Mesenchymal stem cell (in vitro differentiated cells and primary cell): ENCODE data around the gene PRMT7.

Experiments used
- DNase-seq: peaks from one replicate; pipeline ENCODE4 v3.0.0-alpha.2; 2013
- H2AFZ ChIP-seq: one replicate; pipeline ENCODE4 v1.6.1; 2013; ENCODE audit warnings: low read depth, mild to moderate bottlenecking, control low read depth, inconsistent platforms, low read length, moderate library complexity
- H2AK5ac ChIP-seq: 2 replicates; pipeline ENCODE4 v1.6.1; 2013; ENCODE audit warnings: low read length, moderate library complexity, mild to moderate bottlenecking, inconsistent platforms; ENCODE audit not compliant: severe bottlenecking
- H2BK120ac ChIP-seq: one replicate; pipeline ENCODE4 v1.6.1; 2013; ENCODE audit warnings: low read depth, mild to moderate bottlenecking, inconsistent platforms, low read length, moderate library complexity
- H2BK12ac ChIP-seq, 2 experiments: one replicate each; pipeline ENCODE4 v1.6.1; 2013; ENCODE audit warnings: inconsistent platforms in 2 of 2, low read length in 2 of 2, mild to moderate bottlenecking in 2 of 2, moderate library complexity in 2 of 2, control low read depth in 1 of 2
- H2BK15ac ChIP-seq: one replicate; pipeline ENCODE4 v1.6.1; 2013; ENCODE audit warnings: mild to moderate bottlenecking, low read depth, inconsistent platforms; ENCODE audit not compliant: poor library complexity, severe bottlenecking
- H2BK5ac ChIP-seq: 2 replicates; pipeline ENCODE4 v1.6.1; 2013; ENCODE audit warnings: low read depth, mild to moderate bottlenecking, low read length, control low read depth, inconsistent platforms; ENCODE audit not compliant: poor library complexity, severe bottlenecking
- H3K14ac ChIP-seq, 2 experiments: one replicate each; pipeline ENCODE4 v1.6.1; 2013; ENCODE audit warnings: inconsistent platforms in 2 of 2, low read length in 2 of 2, control low read depth in 1 of 2, mild to moderate bottlenecking in 1 of 2, moderate library complexity in 1 of 2
- H3K18ac ChIP-seq, 2 experiments: one replicate each; pipeline ENCODE4 v1.6.1; 2013; ENCODE audit warnings: inconsistent platforms in 2 of 2, low read length in 2 of 2, control low read depth in 1 of 2, low read depth in 1 of 2, mild to moderate bottlenecking in 1 of 2
- H3K23ac ChIP-seq, 2 experiments: one replicate each; pipeline ENCODE4 v1.6.1; 2013; ENCODE audit warnings: inconsistent platforms in 2 of 2, low read length in 2 of 2, mild to moderate bottlenecking in 2 of 2, moderate library complexity in 2 of 2, control low read depth in 1 of 2
- H3K27ac ChIP-seq: 2 replicates; pipeline ENCODE4 v1.5.1; 2013; ENCODE audit warnings: mild to moderate bottlenecking, moderate library complexity, low read length, control low read depth, inconsistent platforms; ENCODE audit not compliant: poor library complexity, severe bottlenecking
- H3K27me3 ChIP-seq, 2 experiments: 2 replicates each; pipeline versions ENCODE4 v1.6.1 to v1.7.0; 2013; ENCODE audit warnings: low read length in 2 of 2, mild to moderate bottlenecking in 2 of 2, moderate library complexity in 2 of 2, control low read depth in 1 of 2, inconsistent platforms in 1 of 2; ENCODE audit not compliant: control insufficient read depth in 1 of 2, insufficient read depth in 1 of 2
- H3K36me3 ChIP-seq, 2 experiments: 2 replicates each; pipeline versions ENCODE4 v1.6.1 to v1.7.0; 2013; ENCODE audit warnings: low read length in 2 of 2, control low read depth in 1 of 2, inconsistent platforms in 1 of 2, low read depth in 1 of 2, mild to moderate bottlenecking in 1 of 2; ENCODE audit not compliant: insufficient read depth in 2 of 2, control insufficient read depth in 1 of 2
- H3K4ac ChIP-seq, 2 experiments: one replicate each; pipeline ENCODE4 v1.6.1; 2013; ENCODE audit warnings: inconsistent platforms in 2 of 2, low read length in 2 of 2, mild to moderate bottlenecking in 2 of 2, moderate library complexity in 2 of 2, control low read depth in 1 of 2, low read depth in 1 of 2
- H3K4me1 ChIP-seq: 2 replicates; pipeline ENCODE4 v1.6.1; 2013; ENCODE audit warnings: low read depth, low read length, control low read depth; ENCODE audit not compliant: control insufficient read depth, insufficient read depth
- H3K4me2 ChIP-seq: 2 replicates; pipeline ENCODE4 v1.6.1; 2013; ENCODE audit warnings: low read length, mild to moderate bottlenecking, inconsistent platforms; ENCODE audit not compliant: poor library complexity, severe bottlenecking
- H3K4me3 ChIP-seq, 2 experiments: 2 replicates each; pipeline versions ENCODE4 v1.5.1 to v1.7.0; 2013; ENCODE audit warnings: low read length in 2 of 2, mild to moderate bottlenecking in 2 of 2, control low read depth in 1 of 2, low read depth in 1 of 2; ENCODE audit not compliant: insufficient read depth in 1 of 2
- H3K79me1 ChIP-seq: replicated peaks from 2 replicates; pipeline ENCODE4 v1.6.1; 2013; ENCODE audit warnings: mild to moderate bottlenecking, control low read depth, low read length, inconsistent platforms; ENCODE audit not compliant: poor library complexity, severe bottlenecking
- H3K9ac ChIP-seq: 2 replicates; pipeline ENCODE4 v1.7.0; 2013; ENCODE audit warnings: mild to moderate bottlenecking, low read length, moderate library complexity
- H3K9me3 ChIP-seq: 2 replicates; pipeline ENCODE4 v1.7.0; 2013; ENCODE audit warnings: mild to moderate bottlenecking, low read length; ENCODE audit not compliant: control insufficient read depth
- H4K8ac ChIP-seq: one replicate; pipeline ENCODE4 v1.6.1; 2013; ENCODE audit warnings: inconsistent platforms, mild to moderate bottlenecking, low read length, moderate library complexity
- H4K91ac ChIP-seq: one replicate; pipeline ENCODE4 v1.6.1; 2013; ENCODE audit warnings: mild to moderate bottlenecking, low read length, inconsistent platforms
- WGBS: methylation state at CpG from one replicate; pipeline ENCODE4 v1.1.7; 2013; ENCODE audit warnings: mixed read lengths; 5-methylcytosine and 5-hydroxymethylcytosine counted together

Gene PRMT7

DNA sequence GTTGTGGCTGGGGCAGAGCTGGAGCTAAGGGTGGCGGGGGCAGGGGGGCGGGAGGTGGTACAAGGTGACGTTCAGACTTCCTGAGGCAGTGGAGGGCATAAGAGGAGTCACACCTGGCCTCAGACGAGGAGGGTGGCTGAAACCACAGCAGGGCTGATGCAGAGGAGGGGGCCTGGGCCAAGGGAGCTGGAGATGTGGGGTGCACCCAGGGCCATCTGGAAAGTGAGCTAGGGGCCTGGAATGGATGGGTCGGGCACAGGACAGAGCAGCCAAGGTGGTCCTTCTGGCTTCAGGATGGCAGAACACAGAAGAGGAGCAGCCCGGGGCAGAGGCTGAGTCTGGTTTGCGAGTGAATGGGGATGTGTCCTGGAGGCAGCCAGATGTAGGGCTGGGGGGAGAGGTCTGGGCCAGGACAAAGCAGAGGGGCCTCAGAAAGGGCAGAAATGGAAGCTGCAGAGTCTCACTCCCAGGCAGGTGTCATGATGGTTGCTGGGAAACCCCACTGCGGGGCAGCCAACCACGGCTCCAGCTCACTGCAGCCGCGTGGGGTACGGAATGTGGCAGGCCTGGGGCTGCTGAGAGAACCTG lies 57.6 kb downstream of the PRMT7 start:
- Histone ChIP-seq H3K4me3 (no peak overlapping the region), H2BK5ac (no peak overlapping the region), H3K18ac (no peak overlapping the region), H3K4me2 (no peak overlapping the region), H3K9ac (no peak overlapping the region), H2BK15ac (no peak overlapping the region), H3K27ac (no peak overlapping the region), H2BK120ac (no peak overlapping the region), H3K4ac (no peak overlapping the region), H3K79me1 (no peaks in the 10 kb centered on the region), H3K36me3 (no peaks in the 10 kb centered on the region), H3K4me1 (peaks cover 9% of the 10 kb centered on the region), H2AK5ac (no peak overlapping the region), H2BK12ac (no peak overlapping the region), H3K14ac (no peak overlapping the region), H3K23ac (no peak overlapping the region), H3K9me3 (no peaks in the 10 kb centered on the region), H3K27me3 (peaks cover 37 to 69% of the 10 kb centered on the region in 2 experiments), H2AFZ (no peak overlapping the region), H4K8ac (no peak overlapping the region), H4K91ac (no peak overlapping the region)
- 87% methylated on average over 12 of the region's 12 CpGs for WGBS
- DNase-seq = no peak

DNA sequence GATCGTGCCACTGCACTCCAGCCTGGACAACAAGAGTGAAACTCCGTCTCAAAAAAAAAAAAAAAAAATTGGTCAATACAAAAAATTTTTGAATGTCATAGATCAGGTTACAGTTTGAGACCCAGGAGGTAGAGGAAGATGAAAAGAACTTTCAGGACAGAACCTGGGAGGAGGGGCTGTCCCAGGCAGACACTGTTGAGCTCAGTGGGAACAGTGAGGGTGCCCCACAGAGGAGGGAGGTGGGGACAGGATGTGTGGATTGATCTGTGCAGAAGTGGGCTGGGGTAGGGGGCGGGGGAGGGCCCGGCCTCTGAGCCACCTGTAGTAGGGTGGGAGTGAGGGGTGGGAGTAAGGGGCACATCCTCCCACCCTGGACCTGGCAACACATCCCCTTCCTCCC lies 58.3 kb downstream of the PRMT7 start:
- Histone ChIP-seq H3K36me3 (no peaks in the 10 kb centered on the region), H2AK5ac (no peak overlapping the region), H3K4me1 (peaks cover 9% of the 10 kb centered on the region), H3K79me1 (no peaks in the 10 kb centered on the region), H3K14ac (no peak overlapping the region), H2AFZ (no peak overlapping the region), H3K4me3 (no peak overlapping the region), H3K27ac (no peak overlapping the region), H3K27me3 (peaks cover 39 to 69% of the 10 kb centered on the region in 2 experiments), H3K9ac (no peak overlapping the region), H3K23ac (no peak overlapping the region), H3K4me2 (no peak overlapping the region), H2BK5ac (no peak overlapping the region), H3K4ac (no peak overlapping the region), H3K9me3 (no peaks in the 10 kb centered on the region), H2BK12ac (no peak overlapping the region), H4K91ac (no peak overlapping the region), H3K18ac (no peak overlapping the region), H2BK120ac (no peak overlapping the region), H2BK15ac (no peak overlapping the region), H4K8ac (no peak overlapping the region)
- DNase-seq = no peak
- WGBS = no CpG with 5 or more reads among the region's 4 CpGs

DNA sequence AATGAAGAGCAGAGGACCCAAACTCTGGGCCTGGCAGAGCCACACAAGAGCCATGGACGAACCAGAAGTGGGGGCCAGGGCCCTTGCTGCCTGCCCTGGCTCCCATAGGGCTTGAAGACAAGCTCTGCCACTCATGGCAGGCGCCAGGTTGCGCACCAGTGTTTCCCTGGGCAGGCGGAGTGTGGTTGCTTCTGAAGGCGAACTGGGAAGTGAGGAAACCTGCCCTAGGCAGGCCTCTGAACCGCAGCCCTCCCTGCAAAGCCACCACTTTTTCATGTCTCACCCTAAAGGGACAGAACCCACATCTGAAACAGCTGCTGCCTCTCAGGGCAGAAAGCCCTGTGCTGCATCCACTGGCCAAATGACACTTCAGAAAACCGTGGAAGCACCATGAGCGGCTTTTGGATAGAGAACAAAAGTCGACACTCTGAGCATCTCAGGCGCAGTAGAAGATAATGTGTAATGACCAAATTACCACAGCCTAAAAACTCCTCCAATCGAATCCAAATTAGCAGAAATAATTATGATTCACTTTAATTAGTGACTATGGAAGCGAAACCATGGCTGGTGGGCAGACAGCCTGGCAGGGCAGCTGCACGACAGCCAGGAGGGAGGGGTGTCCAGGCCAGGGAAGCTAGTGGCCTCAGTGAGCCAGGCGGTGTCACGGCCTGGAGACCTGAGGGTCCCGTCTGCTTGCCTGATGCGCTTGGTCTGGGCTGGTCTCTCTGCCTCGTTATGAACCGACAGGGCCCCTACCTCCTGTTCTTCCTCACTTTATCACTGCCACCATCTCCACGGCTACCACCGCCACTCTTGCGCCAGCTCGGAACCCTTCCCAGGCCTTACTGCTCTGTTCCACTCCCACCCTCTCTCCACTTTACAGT lies 59.1 kb downstream of the PRMT7 start:
- H3K23ac ChIP-seq = no peak overlapping the region
- 86% methylated on average over 22 of the region's 23 CpGs for WGBS

DNA sequence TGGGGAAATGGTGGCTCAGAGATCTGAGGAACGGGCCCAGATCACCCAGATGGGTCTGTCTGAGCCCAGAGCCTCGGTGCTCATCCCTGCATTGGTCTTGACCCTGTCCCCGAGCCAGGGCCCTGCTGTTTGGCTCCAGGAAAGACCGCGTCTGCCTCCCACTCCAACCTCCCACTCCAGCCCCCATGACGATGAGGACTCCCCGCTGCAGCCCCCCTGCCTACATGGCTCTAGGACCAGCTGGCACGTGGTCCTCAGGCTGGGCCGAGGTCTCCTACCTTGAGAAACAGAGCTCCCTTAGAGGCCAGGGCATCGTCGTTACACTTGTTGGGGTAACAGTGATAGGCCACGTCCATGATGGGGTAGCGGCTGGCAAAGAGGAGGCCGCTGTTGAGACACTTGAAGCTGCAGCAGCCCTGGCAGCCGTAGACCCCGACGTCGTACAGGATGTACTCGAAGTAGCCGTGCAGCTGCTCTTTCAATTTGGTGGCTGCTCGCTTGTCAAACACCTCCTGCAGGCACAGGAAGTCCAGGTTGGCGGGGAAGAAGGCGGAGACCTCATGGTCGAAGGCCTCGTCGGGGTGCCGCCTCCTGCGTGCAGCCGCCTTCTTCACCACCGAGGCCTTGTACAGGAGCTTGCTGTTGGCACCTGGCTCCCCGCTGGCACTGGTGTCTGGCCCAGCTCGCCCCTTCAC lies 59.9 kb downstream of the PRMT7 start:
- Histone ChIP-seq H3K9me3 (no peaks in the 10 kb centered on the region), H2AK5ac (no peak overlapping the region), H2BK15ac (no peak overlapping the region), H4K91ac (no peak overlapping the region), H3K79me1 (no peaks in the 10 kb centered on the region), H3K36me3 (no peaks in the 10 kb centered on the region), H3K9ac (no peak overlapping the region), H2BK120ac (no peak overlapping the region), H4K8ac (no peak overlapping the region), H3K4me3 (no peak overlapping the region), H3K14ac (no peak overlapping the region), H2AFZ (no peak overlapping the region), H3K4me1 (peaks cover 7% of the 10 kb centered on the region), H3K18ac (no peak overlapping the region), H3K23ac (no peak overlapping the region), H3K4me2 (no peak overlapping the region), H3K27me3 (peaks cover 33 to 69% of the 10 kb centered on the region in 2 experiments), H2BK5ac (no peak overlapping the region), H2BK12ac (no peak overlapping the region), H3K4ac (no peak overlapping the region), H3K27ac (no peak overlapping the region)
- WGBS = 90% methylated on average over 32 of the region's 32 CpGs
- DNase-seq = no peak

More for the DNA sequence above, 59.1 kb downstream of the PRMT7 start:
- H2BK120ac ChIP-seq = no peak overlapping the region
- no peak overlapping the region for H2BK15ac ChIP-seq
- no peaks in the 10 kb centered on the region for H3K79me1 ChIP-seq
- H3K4ac ChIP-seq = no peak overlapping the region
- peaks cover 34 to 69% of the 10 kb centered on the region in 2 experiments for H3K27me3 ChIP-seq
- no peak overlapping the region for H3K18ac ChIP-seq
- H4K91ac ChIP-seq = no peak overlapping the region
- no peak overlapping the region for H3K14ac ChIP-seq
- H3K4me3 ChIP-seq = no peak overlapping the region
- no peak overlapping the region for H2BK5ac ChIP-seq
- H4K8ac ChIP-seq = no peak overlapping the region
- no peak overlapping the region for H3K27ac ChIP-seq
- no peaks in the 10 kb centered on the region for H3K9me3 ChIP-seq
- H2AFZ ChIP-seq = no peak overlapping the region
- no peak for DNase-seq
- no peak overlapping the region for H3K4me2 ChIP-seq
- H3K36me3 ChIP-seq = no peaks in the 10 kb centered on the region
- no peak overlapping the region for H2AK5ac ChIP-seq
- peaks cover 9% of the 10 kb centered on the region for H3K4me1 ChIP-seq
- no peak overlapping the region for H3K9ac ChIP-seq
- no peak overlapping the region for H2BK12ac ChIP-seq
